ENCODE data around the gene FAM186B. TPM values are rescaled to one million over a fixed set of nuclear protein-coding genes. Genes with fewer than 3 reads are reported as not detected.

The FAM186B gene
- total RNA-seq, 1 donor from 2014 or later, result 0.26 TPM

DNA sequence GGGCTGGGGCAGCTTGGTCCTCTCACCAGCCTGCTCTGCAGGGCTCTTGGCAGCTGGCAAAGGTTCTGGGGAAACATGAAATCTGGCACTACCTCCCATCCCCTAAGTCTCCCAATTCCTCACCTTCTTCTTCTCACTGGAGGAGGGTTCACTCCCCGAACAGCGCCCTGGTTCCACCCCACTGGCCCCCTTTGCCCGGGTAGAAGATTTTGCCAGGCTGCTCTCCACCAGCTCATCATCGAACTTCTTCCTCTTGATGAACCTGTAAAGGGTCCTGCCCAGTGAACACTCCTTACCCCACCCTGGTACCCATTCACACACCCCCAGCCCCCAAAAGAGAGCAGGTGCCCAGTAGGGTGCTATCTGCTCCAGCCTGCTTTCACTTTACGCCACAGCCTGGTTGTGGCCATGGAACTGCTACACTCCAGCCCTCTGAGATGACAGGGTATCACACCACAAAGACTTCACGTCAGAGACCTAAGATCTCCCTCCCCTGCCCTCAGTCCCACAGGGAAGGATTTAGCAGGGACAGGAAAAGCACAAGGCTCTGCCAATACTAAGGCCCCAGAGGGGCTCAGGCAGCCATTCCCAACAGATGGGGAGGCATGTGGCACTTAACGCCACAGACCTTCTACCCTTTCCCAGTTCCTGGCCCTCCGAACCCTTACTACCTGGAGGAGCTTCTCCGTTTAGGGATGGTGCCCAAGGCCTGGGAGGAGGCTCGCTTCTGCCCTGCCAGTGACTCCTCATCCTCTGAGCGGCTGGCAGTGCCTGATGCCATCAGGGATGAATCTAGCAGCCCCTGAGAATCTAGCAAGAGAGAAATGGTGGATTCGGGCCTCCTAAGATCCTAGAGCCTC lies 39.8 kb downstream of the FAM186B start:
- Histone ChIP-seq H3K4me3 (ENCODE audit: low read depth, low read length) (no peak overlapping the region), H3K36me3 (ENCODE audit: control insufficient read depth, insufficient read depth, low read length) (peaks cover 29% of the 10 kb centered on the region), H3K27me3 (ENCODE audit: control insufficient read depth, insufficient read depth, low read length) (no peaks in the 10 kb centered on the region)
- FAIRE-seq, result no peak
- TF ChIP-seq, protein P1, sequence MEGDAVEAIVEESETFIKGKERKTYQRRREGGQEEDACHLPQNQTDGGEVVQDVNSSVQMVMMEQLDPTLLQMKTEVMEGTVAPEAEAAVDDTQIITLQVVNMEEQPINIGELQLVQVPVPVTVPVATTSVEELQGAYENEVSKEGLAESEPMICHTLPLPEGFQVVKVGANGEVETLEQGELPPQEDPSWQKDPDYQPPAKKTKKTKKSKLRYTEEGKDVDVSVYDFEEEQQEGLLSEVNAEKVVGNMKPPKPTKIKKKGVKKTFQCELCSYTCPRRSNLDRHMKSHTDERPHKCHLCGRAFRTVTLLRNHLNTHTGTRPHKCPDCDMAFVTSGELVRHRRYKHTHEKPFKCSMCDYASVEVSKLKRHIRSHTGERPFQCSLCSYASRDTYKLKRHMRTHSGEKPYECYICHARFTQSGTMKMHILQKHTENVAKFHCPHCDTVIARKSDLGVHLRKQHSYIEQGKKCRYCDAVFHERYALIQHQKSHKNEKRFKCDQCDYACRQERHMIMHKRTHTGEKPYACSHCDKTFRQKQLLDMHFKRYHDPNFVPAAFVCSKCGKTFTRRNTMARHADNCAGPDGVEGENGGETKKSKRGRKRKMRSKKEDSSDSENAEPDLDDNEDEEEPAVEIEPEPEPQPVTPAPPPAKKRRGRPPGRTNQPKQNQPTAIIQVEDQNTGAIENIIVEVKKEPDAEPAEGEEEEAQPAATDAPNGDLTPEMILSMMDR (IDR thresholded peaks at IDR 0.05; ENCODE audit: insufficient read depth, low read length, severe bottlenecking), result no peak
- no peak for DNase-seq (ENCODE audit: low read depth)

DNA sequence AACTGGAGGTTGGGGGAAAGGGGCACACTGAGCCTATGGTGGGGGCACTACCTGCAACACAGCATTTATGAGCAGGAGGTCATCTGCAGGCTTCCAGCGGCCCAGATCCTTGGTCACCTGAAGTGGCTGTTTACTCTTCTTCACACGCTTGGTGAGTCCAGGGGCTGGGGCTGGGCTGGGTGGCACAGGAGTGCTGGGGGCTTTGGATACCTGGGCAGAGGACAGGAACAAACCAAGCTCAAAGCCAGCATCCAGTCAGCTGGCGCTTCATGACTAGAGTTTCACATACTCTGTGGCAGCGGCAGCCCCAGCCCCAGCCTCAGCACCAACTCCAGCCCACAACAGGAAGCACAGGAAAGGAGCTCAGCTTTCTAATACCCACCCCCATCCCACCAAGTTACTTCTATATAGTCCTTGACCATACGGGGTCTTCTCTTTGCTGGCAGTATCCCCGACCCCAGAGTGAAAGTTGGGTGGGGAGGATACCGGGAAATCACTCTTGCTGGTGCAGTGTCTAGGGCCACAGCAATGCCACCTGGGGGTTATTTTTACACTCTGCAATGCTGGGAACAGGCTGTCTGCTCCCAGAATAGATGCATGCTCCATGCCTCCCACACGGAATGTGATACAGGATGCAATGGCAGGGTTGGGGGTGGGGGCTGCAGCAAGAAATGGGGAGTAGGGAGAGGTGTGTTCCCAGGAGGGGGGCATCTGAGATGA lies 40.6 kb downstream of the FAM186B start:
- Histone ChIP-seq H3K4me3 (ENCODE audit: low read depth, low read length) (no peak overlapping the region), H3K27me3 (ENCODE audit: control insufficient read depth, insufficient read depth, low read length) (no peaks in the 10 kb centered on the region), H3K36me3 (ENCODE audit: control insufficient read depth, insufficient read depth, low read length) (peaks cover 36% of the 10 kb centered on the region)
- DNase-seq (ENCODE audit: low read depth) (no peak), FAIRE-seq (no peak)
- TF ChIP-seq, protein P1 (IDR thresholded peaks at IDR 0.05; ENCODE audit: insufficient read depth, low read length, severe bottlenecking), result no peak

- no peaks in the 10 kb centered on the region for H3K27me3 ChIP-seq (ENCODE audit: control insufficient read depth, insufficient read depth, low read length)
- FAIRE-seq (no peak), DNase-seq (ENCODE audit: low read depth) (no peak)
- TF ChIP-seq, protein P1 (IDR thresholded peaks at IDR 0.05; ENCODE audit: insufficient read depth, low read length, severe bottlenecking), result no peak
- H3K36me3 ChIP-seq (ENCODE audit: control insufficient read depth, insufficient read depth, low read length), result peaks cover 43% of the 10 kb centered on the region
- H3K4me3 ChIP-seq (ENCODE audit: low read depth, low read length), result no peak overlapping the region
These were observed 41.3 kb downstream of the FAM186B start for GRCh38 chr12:49563951-49564685.

DNA sequence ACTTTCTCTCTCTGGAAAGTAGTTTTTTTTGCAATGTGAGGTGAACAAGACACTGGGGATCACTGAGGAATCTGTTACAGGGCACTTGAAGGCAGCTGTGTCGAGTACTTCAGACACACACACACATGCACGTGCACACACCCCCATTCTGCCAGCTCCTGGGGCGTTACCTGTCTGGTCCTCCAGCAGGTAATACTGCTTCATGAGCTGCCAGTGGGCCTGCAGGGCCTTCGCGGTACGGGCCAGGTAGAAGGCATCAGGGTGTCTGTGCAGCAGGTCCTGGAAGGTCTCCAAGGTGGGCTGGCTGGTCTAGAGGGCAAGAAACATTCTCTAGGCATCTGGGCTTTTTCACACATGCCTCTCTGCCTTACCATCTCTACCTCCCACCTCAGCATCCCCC lies 42.6 kb downstream of the FAM186B start:
- Histone ChIP-seq H3K27me3 (ENCODE audit: control insufficient read depth, insufficient read depth, low read length) (no peaks in the 10 kb centered on the region), H3K4me3 (ENCODE audit: low read depth, low read length) (no peak overlapping the region), H3K36me3 (ENCODE audit: control insufficient read depth, insufficient read depth, low read length) (peaks cover 52% of the 10 kb centered on the region)
- TF ChIP-seq, protein P1 (IDR thresholded peaks at IDR 0.05; ENCODE audit: insufficient read depth, low read length, severe bottlenecking), result no peak
- no peak for DNase-seq (ENCODE audit: low read depth)
- FAIRE-seq, result no peak

DNA sequence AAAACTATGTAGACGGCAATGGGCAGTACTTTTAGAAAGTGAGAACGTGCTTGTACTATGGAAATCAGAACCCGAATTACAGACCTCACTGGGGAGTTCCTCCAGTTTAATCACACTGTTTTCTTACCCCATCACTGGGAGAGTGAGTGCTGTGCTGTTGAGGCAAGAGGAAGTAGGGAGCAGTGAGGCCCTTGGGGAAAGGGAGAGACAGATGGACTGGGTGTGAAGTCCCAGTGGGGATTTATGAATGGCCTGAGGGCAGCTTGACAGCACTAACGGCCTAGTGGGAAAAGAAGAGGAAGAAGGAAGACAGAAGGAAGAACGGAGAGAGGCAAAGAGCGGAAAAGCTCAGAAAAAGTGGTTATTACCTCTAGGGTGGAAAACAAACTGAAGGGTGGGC lies 43.2 kb downstream of the FAM186B start:
- FAIRE-seq, result no peak
- Histone ChIP-seq H3K36me3 (ENCODE audit: control insufficient read depth, insufficient read depth, low read length) (peaks cover 56% of the 10 kb centered on the region), H3K27me3 (ENCODE audit: control insufficient read depth, insufficient read depth, low read length) (no peaks in the 10 kb centered on the region), H3K4me3 (ENCODE audit: low read depth, low read length) (no peak overlapping the region)
- TF ChIP-seq, protein P1 (IDR thresholded peaks at IDR 0.05; ENCODE audit: insufficient read depth, low read length, severe bottlenecking), result no peak
- DNase-seq (ENCODE audit: low read depth), result no peak

Data from bronchial epithelial cell (primary cell).